ENCODE results near the gene TRIOBP. TPM values are rescaled to one million over a fixed set of nuclear protein-coding genes. Genes with fewer than 3 reads are reported as not detected.
"Not testable (repeated sequence)": the region's sequence is repeated elsewhere in the genome, so short reads cannot be mapped to it uniquely, and the experiment has no call there.

Gene TRIOBP
- total RNA-seq, 2 experiments from 2014 or later: 45.2 to 45.8 TPM

GRCh38 chr22:37799979-37800378, 103.1 kb downstream of the TRIOBP start:
- Mint-ChIP-seq H3K27me3 (ENCODE audit: low read depth) (peaks cover 34% of the 10 kb centered on the region), H3K4me1 (ENCODE audit: low read depth) (peaks cover 20% of the 10 kb centered on the region)
- ATAC-seq; CTCF ChIA-PET; H3K27ac Mint-ChIP-seq; POLR2A ChIA-PET; DNase-seq; H3K9me3 Mint-ChIP-seq (ENCODE audit: insufficient read depth); H3K4me3 Mint-ChIP-seq; H3K36me3 Mint-ChIP-seq (ENCODE audit: low read depth): not testable (repeated sequence)

GRCh38 chr22:37801946-37802309, 105.1 kb downstream of the TRIOBP start:
- ChIA-PET POLR2A (interaction anchor here (0.6 kb wide), 2 partner anchors 380 to 1220 kb away, joined by 3 read pairs; no protein-coding TSS in a partner anchor), CTCF (interaction anchor here (1.4 kb wide), 1 partner anchor 17 kb away, joined by 4 read pairs; no protein-coding TSS in a partner anchor)
- Mint-ChIP-seq H3K36me3 (ENCODE audit: low read depth) (no peaks in the 10 kb centered on the region), H3K27ac (no peak overlapping the region), H3K4me1 (ENCODE audit: low read depth) (peaks cover 37% of the 10 kb centered on the region), H3K4me3 (peak overlapping the region; percentile 64), H3K27me3 (ENCODE audit: low read depth) (peaks cover 48% of the 10 kb centered on the region), H3K9me3 (ENCODE audit: insufficient read depth) (no peaks in the 10 kb centered on the region)
- ATAC-seq (no peak), DNase-seq (no peak)

- peak; percentile 25 for ATAC-seq
- DNase-seq: peak; percentile 35
- Mint-ChIP-seq H3K9me3 (ENCODE audit: insufficient read depth) (no peaks in the 10 kb centered on the region), H3K27ac (no peak overlapping the region), H3K4me3 (peak overlapping the region; percentile 58), H3K36me3 (ENCODE audit: low read depth) (no peaks in the 10 kb centered on the region), H3K4me1 (ENCODE audit: low read depth) (peaks cover 43% of the 10 kb centered on the region), H3K27me3 (ENCODE audit: low read depth) (peaks cover 47% of the 10 kb centered on the region)
- CTCF ChIA-PET: interaction anchor here (1.4 kb wide), 1 partner anchor 16 kb away, joined by 4 read pairs; no protein-coding TSS in a partner anchor
- POLR2A ChIA-PET: interaction anchor here (0.6 kb wide), 2 partner anchors 379 to 1219 kb away, joined by 3 read pairs; no protein-coding TSS in a partner anchor
Measured at GRCh38 chr22:37802310-37803194, 105.7 kb downstream of the TRIOBP start.

- Mint-ChIP-seq H3K4me3 (peak overlapping the region; percentile 58), H3K27ac (no peak overlapping the region), H3K9me3 (ENCODE audit: insufficient read depth) (no peaks in the 10 kb centered on the region), H3K4me1 (ENCODE audit: low read depth) (peaks cover 45% of the 10 kb centered on the region), H3K36me3 (ENCODE audit: low read depth) (no peaks in the 10 kb centered on the region), H3K27me3 (ENCODE audit: low read depth) (peaks cover 46% of the 10 kb centered on the region)
- ChIA-PET POLR2A (no interaction called here), CTCF (no interaction called here)
- no peak for ATAC-seq
- no peak for DNase-seq
Measured at GRCh38 chr22:37803195-37803638, 106.4 kb downstream of the TRIOBP start.

GRCh38 chr22:37803639-37804351, 106.9 kb downstream of the TRIOBP start:
- peaks cover 50% of the 10 kb centered on the region for H3K4me1 Mint-ChIP-seq (ENCODE audit: low read depth)
- CTCF ChIA-PET: interaction anchor here (1.3 kb wide), 1 partner anchor 15 kb away, joined by 3 read pairs; no protein-coding TSS in a partner anchor
- POLR2A ChIA-PET: no interaction called here
- no peaks in the 10 kb centered on the region for H3K9me3 Mint-ChIP-seq (ENCODE audit: insufficient read depth)
- no peak for DNase-seq
- H3K27me3 Mint-ChIP-seq (ENCODE audit: low read depth): peaks cover 47% of the 10 kb centered on the region
- H3K27ac Mint-ChIP-seq: peak overlapping the region; percentile 49
- ATAC-seq: no peak
- H3K36me3 Mint-ChIP-seq (ENCODE audit: low read depth): no peaks in the 10 kb centered on the region
- peak overlapping the region; percentile 49 for H3K4me3 Mint-ChIP-seq

GRCh38 chr22:37804352-37804880, 107.6 kb downstream of the TRIOBP start:
- Mint-ChIP-seq H3K9me3 (ENCODE audit: insufficient read depth) (no peaks in the 10 kb centered on the region), H3K36me3 (ENCODE audit: low read depth) (no peaks in the 10 kb centered on the region), H3K4me1 (ENCODE audit: low read depth) (peaks cover 56% of the 10 kb centered on the region), H3K4me3 (peak overlapping the region; percentile 49), H3K27ac (peak overlapping the region; percentile 49), H3K27me3 (ENCODE audit: low read depth) (peaks cover 45% of the 10 kb centered on the region)
- ATAC-seq (no peak), DNase-seq (no peak)
- POLR2A ChIA-PET: interaction anchor here (0.9 to 1.0 kb wide), 2 partner anchors 9 to 238 kb away, joined by 3 read pairs; no protein-coding TSS in a partner anchor
- CTCF ChIA-PET: interaction anchor here (0.7 to 1.3 kb wide), 3 partner anchors 14 to 237 kb away, joined by 3 to 4 read pairs (median 3); no protein-coding TSS in a partner anchor

GRCh38 chr22:37804881-37805809, 108.3 kb downstream of the TRIOBP start:
- ChIA-PET POLR2A (interaction anchor here (0.9 to 1.0 kb wide), 2 partner anchors 10 to 239 kb away, joined by 3 read pairs; no protein-coding TSS in a partner anchor), CTCF (interaction anchor here (0.7 to 1.3 kb wide), 5 partner anchors 12 to 238 kb away, joined by 3 to 4 read pairs (median 3); no protein-coding TSS in a partner anchor)
- no peaks in the 10 kb centered on the region for H3K9me3 Mint-ChIP-seq (ENCODE audit: insufficient read depth)
- peaks cover 46% of the 10 kb centered on the region for H3K27me3 Mint-ChIP-seq (ENCODE audit: low read depth)
- H3K36me3 Mint-ChIP-seq (ENCODE audit: low read depth): no peaks in the 10 kb centered on the region
- H3K4me1 Mint-ChIP-seq (ENCODE audit: low read depth): peaks cover 58% of the 10 kb centered on the region
- H3K27ac Mint-ChIP-seq: peak overlapping the region; percentile 43
- peak overlapping the region; percentile 71 for H3K4me3 Mint-ChIP-seq
- ATAC-seq: peak; percentile 14
- peak; percentile 71 for DNase-seq

GRCh38 chr22:37805810-37806277, 109.0 kb downstream of the TRIOBP start:
- peak overlapping the region; percentile 71 for H3K4me3 Mint-ChIP-seq
- H3K27me3 Mint-ChIP-seq (ENCODE audit: low read depth): peaks cover 43% of the 10 kb centered on the region
- H3K27ac Mint-ChIP-seq: peak overlapping the region; percentile 43
- ChIA-PET POLR2A (interaction anchor here (1.0 kb wide), 1 partner anchor 10 kb away, joined by 3 read pairs; no protein-coding TSS in a partner anchor), CTCF (interaction anchor here (1.1 to 1.2 kb wide), 3 partner anchors 12 to 163 kb away, joined by 3 to 4 read pairs (median 3); no protein-coding TSS in a partner anchor)
- DNase-seq: no peak
- no peaks in the 10 kb centered on the region for H3K36me3 Mint-ChIP-seq (ENCODE audit: low read depth)
- no peaks in the 10 kb centered on the region for H3K9me3 Mint-ChIP-seq (ENCODE audit: insufficient read depth)
- ATAC-seq: no peak
- H3K4me1 Mint-ChIP-seq (ENCODE audit: low read depth): peaks cover 58% of the 10 kb centered on the region

GRCh38 chr22:37806409-37807333, 109.8 kb downstream of the TRIOBP start:
- no peak for ATAC-seq
- H3K4me3 Mint-ChIP-seq: peak overlapping the region; percentile 80
- CTCF ChIA-PET: interaction anchor here (1.5 to 3.9 kb wide), 3 partner anchors 11 to 147 kb away, joined by 5 to 56 read pairs (median 10); partner anchors contain the start of genes C22orf23 and POLR2F
- H3K36me3 Mint-ChIP-seq (ENCODE audit: low read depth): no peaks in the 10 kb centered on the region
- DNase-seq: peak; percentile 41
- no peaks in the 10 kb centered on the region for H3K9me3 Mint-ChIP-seq (ENCODE audit: insufficient read depth)
- no peak overlapping the region for H3K27ac Mint-ChIP-seq
- H3K4me1 Mint-ChIP-seq (ENCODE audit: low read depth): peaks cover 58% of the 10 kb centered on the region
- H3K27me3 Mint-ChIP-seq (ENCODE audit: low read depth): peaks cover 41% of the 10 kb centered on the region
- POLR2A ChIA-PET: interaction anchor here (0.6 to 1.3 kb wide), 4 partner anchors 37 to 148 kb away, joined by 3 to 5 read pairs (median 4); partner anchors contain the start of genes ANKRD54 and MICALL1

Measured in activated CD8-positive, alpha-beta T cell treated with anti-CD3 and anti-CD28 coated beads, Interleukin-2, amount 10 ng/mL, durations not matched to agents 7 days and 5 days (primary cell).